Ovary (tissue), 9 donors: ENCODE data around the gene ZNF43. TPM values are rescaled to one million over a fixed set of nuclear protein-coding genes. Genes with fewer than 3 reads are reported as not detected.
"Not testable (repeated sequence)": the region's sequence is repeated elsewhere in the genome, so short reads cannot be mapped to it uniquely, and the experiment has no call there.

Experiments
- DNase-seq, 5 donors: peaks; one replicate each; pipeline ENCODE4 v3.0.0-alpha.2; 2019 to 2020
- H3K27ac ChIP-seq, 2 donors: fragments of 200-600 bp; one replicate each; pipeline versions ENCODE4 v1.5.1 to v1.8.0; 2019 to 2022
- H3K27me3 ChIP-seq: fragments of 200-600 bp; one replicate; pipeline ENCODE4 v1.8.0; 2022
- H3K36me3 ChIP-seq: fragments of 200-600 bp; sonication (generic); one replicate; pipeline ENCODE4 v1.5.1; 2019
- H3K4me1 ChIP-seq: one replicate; pipeline ENCODE4 v1.8.1; 2013; ENCODE audit warnings: mild to moderate bottlenecking, moderate library complexity; ENCODE audit not compliant: insufficient read depth
- H3K4me3 ChIP-seq: fragments of 200-600 bp; sonication (generic); one replicate; pipeline ENCODE4 v1.5.1; 2017
- H3K9me3 ChIP-seq, 2 donors: fragments of 200-600 bp in 1 of 2; sonication (generic) in 1 of 2; one replicate each; pipeline versions ENCODE4 v1.5.1 to v1.8.1; 2013 to 2019; ENCODE audit warnings: mild to moderate bottlenecking in 1 of 2, moderate library complexity in 1 of 2
- CTCF ChIP-seq, 3 donors: fragments of 450-650 bp in 2 of 3; fragments of 200-600 bp in 1 of 3; IDR thresholded peaks; one replicate each; pipeline versions ENCODE4 v1.5.1 to v1.8.0; 2016 to 2022; ENCODE audit warnings: antibody characterized with exemption in 3 of 3, mild to moderate bottlenecking in 1 of 3
- EP300 ChIP-seq: sonication (generic); formaldehyde crosslinking; IDR thresholded peaks from one replicate; pipeline ENCODE4 v1.6.1; 2017; ENCODE audit warnings: antibody characterized with exemption
- POLR2A ChIP-seq: fragments of 450-650 bp; IDR thresholded peaks from one replicate; pipeline ENCODE4 v1.6.1; 2017; ENCODE audit warnings: antibody characterized with exemption, mild to moderate bottlenecking, moderate library complexity
- WGBS, 3 donors: extraction: QIAGEN DNeasy Blood & Tissue Kit in 1 of 3; methylation state at CpG; one replicate each; pipeline versions ENCODE4 v1.1.5 to v1.1.7; 2013 to 2017; 5-methylcytosine and 5-hydroxymethylcytosine counted together
- intact Hi-C, 4 donors: fragments of 100-400 bp; cut with DNase I; formaldehyde crosslinking; loops; one replicate each; pipeline versions ENCODE4 v1.11.0 to v1.15.1; 2022 to 2023
- polyA plus RNA-seq, 2 donors: library from polyadenylated mRNA; stranded (reverse); fragments of 200-250 nt in 1 of 2; fragments of 350-450 nt in 1 of 2; fragmentation: Illumina TruSeq in 1 of 2; extraction: RNeasy Lipid Tissue Mini Kit (QIAGEN cat#74804) in 1 of 2; gene quantifications; one replicate each; pipeline ENCODE4 v1.2.3, GENCODE V29; 2013 to 2014
- total RNA-seq, 7 donors: library from RNA; depleted of rRNA in 2 of 7; stranded (reverse); fragments of >200 nt in 2 of 7; fragmentation: NEBNext Ultra II Directional in 3 of 7; extraction: Animal tissue kit (Norgen Biotek cat#: 25700) in 3 of 7; gene quantifications; one replicate each; pipeline versions ENCODE4 v1.1.0 to v1.2.4, GENCODE V29; 2016 to 2023
- donor health status: DM: no; HTN: no; CAD: no; lungs with moderate emphysema.
- donor health status: DM: no; HTN: no; CAD: no.
- donor health status: Bipolar disorder and iron deficiency.
- donor health status: DM: yes; HTN: yes; CAD: no.
- donor health status: DM: no; HTN: no; CAD: no.
- donor health status: DM: yes; HTN: yes; CAD: no.

ZNF43 gene
- total and polyA plus RNA-seq, 9 donors = 10.8 to 31.2 (median 22.7) TPM

DNA sequence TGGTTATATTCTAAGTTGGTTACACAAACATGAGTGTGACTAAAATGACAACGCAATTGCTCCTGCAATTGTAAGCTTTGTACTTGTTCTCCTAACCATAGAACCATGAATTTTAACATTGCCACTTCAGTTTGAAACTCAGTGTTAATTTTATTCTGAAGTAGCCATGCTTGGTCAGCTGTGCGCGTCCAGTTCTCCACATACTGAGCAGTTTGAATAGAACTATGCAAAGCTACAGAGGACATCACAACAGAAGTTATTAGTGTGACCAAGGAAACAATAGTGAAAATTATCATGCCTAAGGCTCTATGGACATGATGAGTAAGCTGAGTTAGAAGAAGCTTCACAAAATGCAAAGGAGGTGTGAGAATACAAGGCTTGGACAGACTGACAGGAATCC, 49.0 kb downstream of the ZNF43 start:
- Histone ChIP-seq H3K9me3 (no peaks in the 10 kb centered on the region), H3K27me3 (no peaks in the 10 kb centered on the region), H3K27ac (no peak overlapping the region), H3K4me3 (no peak overlapping the region), H3K4me1 (no peaks in the 10 kb centered on the region), H3K36me3 (no peaks in the 10 kb centered on the region)
- intact Hi-C loops = no loop called here
- no peak for TF ChIP-seq POLR2A
- TF ChIP-seq CTCF (IDR thresholded peaks at IDR 0.05) = no peak
- no peak for TF ChIP-seq EP300
- WGBS, 3 donors = 94 to 97% (median 97%) methylated on average over 3 of the region's 3 CpGs
- DNase-seq = no peak

- DNase-seq, H3K9me3 ChIP-seq, intact Hi-C loops, H3K27me3 ChIP-seq, H3K4me3 ChIP-seq, H3K27ac ChIP-seq, H3K36me3 ChIP-seq, H3K4me1 ChIP-seq: not testable (repeated sequence)
- WGBS, 3 donors = 88 to 96% (median 96%) methylated on average over 12 to 21 of the region's 30 CpGs
Measured at GRCh38 chr19:21775792-21776191, 60.2 kb downstream of the ZNF43 start.

DNA sequence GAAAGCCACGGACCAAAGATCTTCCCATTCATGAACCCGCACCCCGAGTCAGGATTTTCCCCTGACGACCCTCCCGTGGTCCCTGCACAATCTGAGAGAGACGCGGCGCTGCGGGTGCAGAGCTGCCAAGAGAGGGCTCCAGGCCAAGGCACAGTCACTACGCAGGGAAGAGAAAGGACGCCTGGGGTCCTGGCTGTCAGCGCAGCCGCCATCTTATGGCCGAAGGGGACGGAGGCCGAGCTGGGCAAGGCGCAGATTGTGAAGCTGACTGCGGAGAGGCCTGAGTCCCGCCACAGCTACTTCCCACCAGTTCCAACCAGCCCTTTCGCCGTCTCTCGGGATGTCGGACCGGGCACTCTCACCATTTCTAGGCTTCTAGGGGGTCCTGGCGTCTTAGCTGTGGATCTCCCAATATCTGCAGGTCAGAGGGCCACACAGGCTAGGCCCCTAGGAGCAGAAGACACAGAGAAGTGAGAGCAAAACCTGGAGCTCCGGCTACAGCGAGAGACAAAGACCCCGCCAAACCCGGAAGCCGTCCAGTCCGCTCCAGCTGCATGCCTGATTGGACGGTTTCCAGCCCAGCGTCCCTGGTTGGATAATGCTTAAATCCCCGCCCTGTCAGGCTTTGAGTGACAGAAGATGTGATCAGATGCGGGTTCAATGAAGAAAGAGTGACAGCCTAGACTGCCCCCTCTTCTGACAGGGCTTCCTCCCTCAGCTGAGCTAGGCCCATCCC, 68.7 kb downstream of the ZNF43 start, which contains the start of gene ZNF100:
Gene ZNF100, minus strand, starts transcription at position 515 of the 736 bp plus-strand sequence. Its CDS starts 150 bp downstream, at position 365.
- intact Hi-C loops = no loop called here
- Histone ChIP-seq H3K36me3 (no peaks in the 10 kb centered on the region), H3K4me1 (no peaks in the 10 kb centered on the region), H3K9me3 (no peaks in the 10 kb centered on the region), H3K27ac (peak within 1 kb of the TSS; percentile 70 to 85), H3K4me3 (peak within 1 kb of the TSS; percentile 73), H3K27me3 (no peaks in the 10 kb centered on the region)
- WGBS, 3 donors = 0 to 1% (median 0%) methylated on average over 35 of the region's 35 CpGs
- TF ChIP-seq EP300 (no peak), POLR2A (peak; percentile 37)
- peak; percentile 89 to 93 (median 91) for DNase-seq

GRCh38 chr19:21766705-21767064, 69.3 kb downstream of the ZNF43 start:
- DNase-seq = peak in 2 of 5 donors; percentile 21 to 35
- H3K36me3 ChIP-seq, H3K9me3 ChIP-seq, intact Hi-C loops, H3K4me1 ChIP-seq, H3K27me3 ChIP-seq: not testable (repeated sequence)
- WGBS, 3 donors = 0 to 1% (median 1%) methylated on average over 19 of the region's 19 CpGs
- peak overlapping the region in 1 of 2 donors; percentile 85 for H3K27ac ChIP-seq
- H3K4me3 ChIP-seq = peak overlapping the region; percentile 73

DNA sequence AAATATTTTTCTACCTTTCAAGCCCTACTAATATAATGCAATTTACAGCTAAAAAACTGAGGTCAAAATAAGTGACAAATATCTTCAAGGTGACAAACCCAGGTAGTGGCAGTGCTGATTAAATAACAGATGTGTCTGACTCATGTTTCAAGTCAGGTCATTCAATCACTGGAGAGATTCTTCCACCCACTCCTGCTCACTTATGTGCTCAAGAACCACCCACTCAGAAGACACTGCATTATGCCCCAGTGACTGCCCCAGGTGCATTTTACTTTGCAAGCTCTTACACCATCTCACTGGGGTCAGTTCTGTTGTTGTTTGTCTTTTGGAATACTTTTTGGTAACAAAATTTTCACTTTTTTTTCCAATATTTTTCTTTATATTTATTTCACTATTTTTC, 70.8 kb downstream of the ZNF43 start:
- no peak for DNase-seq
- Histone ChIP-seq H3K27me3 (no peaks in the 10 kb centered on the region), H3K4me1 (no peaks in the 10 kb centered on the region), H3K4me3 (no peak overlapping the region), H3K9me3 (no peaks in the 10 kb centered on the region), H3K36me3 (no peaks in the 10 kb centered on the region), H3K27ac (no peak overlapping the region)
- TF ChIP-seq POLR2A (no peak), EP300 (no peak), CTCF (IDR thresholded peaks at IDR 0.05) (no peak)
- intact Hi-C loops = no loop called here

DNA sequence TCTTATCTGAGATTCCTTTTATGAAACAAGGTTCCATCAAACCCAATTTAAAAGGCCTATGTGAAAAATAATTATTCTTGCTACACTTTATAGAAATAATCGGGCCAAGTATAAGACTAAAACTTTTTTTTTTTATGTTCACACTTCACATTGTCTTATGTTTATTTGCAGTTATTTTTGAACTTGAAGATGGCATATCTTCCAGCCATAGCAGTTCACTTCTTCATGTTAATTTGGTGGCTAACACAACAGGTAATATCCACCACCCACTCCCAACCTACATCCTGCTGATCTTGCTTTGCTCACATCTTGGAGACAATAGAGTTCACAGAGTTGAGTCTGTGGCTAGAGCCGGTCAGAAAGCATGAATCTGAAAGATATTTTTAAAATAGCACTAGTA, 74.4 kb downstream of the ZNF43 start:
- H3K36me3 ChIP-seq, H3K27ac ChIP-seq, DNase-seq, H3K4me3 ChIP-seq, H3K9me3 ChIP-seq, H3K27me3 ChIP-seq, H3K4me1 ChIP-seq: not testable (repeated sequence)
- WGBS, 3 donors = 48 to 75% (median 50%) methylated on average over 2 of the region's 2 CpGs
- intact Hi-C loops = loop anchor here in 1 of 4 donors (5.0 kb wide), 1 partner anchor 1506 kb away; no protein-coding TSS in a partner anchor
